Measurements from ENCODE around the gene ITPKC. TPM values are rescaled to one million over a fixed set of nuclear protein-coding genes. Genes with fewer than 3 reads are reported as not detected.

ITPKC gene
- total RNA-seq, 1 donor from 2014 or later = 16.5 TPM

- TF ChIP-seq CTCF (IDR thresholded peaks at IDR 0.05) = no peak
- no peak overlapping the region for H3K4me3 Mint-ChIP-seq (ENCODE audit: unreplicated experiment)
- no peaks in the 10 kb centered on the region for H3K9me3 Mint-ChIP-seq (ENCODE audit: low read depth)
- H3K27ac Mint-ChIP-seq (ENCODE audit: unreplicated experiment) = no peak overlapping the region
- H3K27me3 Mint-ChIP-seq (ENCODE audit: low read depth) = no peaks in the 10 kb centered on the region
- H3K4me1 Mint-ChIP-seq (ENCODE audit: low read depth) = peaks cover 26% of the 10 kb centered on the region
- no peak for DNase-seq (ENCODE audit: low spot score)
- peaks cover 2% of the 10 kb centered on the region for H3K36me3 Mint-ChIP-seq (ENCODE audit: low read depth)
These were observed 27.0 kb downstream of the ITPKC start for GRCh38 chr19:40743926-40744325.

- H3K27ac Mint-ChIP-seq (ENCODE audit: unreplicated experiment) = peak overlapping the region; percentile 96
- no peak for TF ChIP-seq CTCF (IDR thresholded peaks at IDR 0.05)
- H3K27me3 Mint-ChIP-seq (ENCODE audit: low read depth) = no peaks in the 10 kb centered on the region
- H3K4me1 Mint-ChIP-seq (ENCODE audit: low read depth) = peaks cover 33% of the 10 kb centered on the region
- H3K36me3 Mint-ChIP-seq (ENCODE audit: low read depth) = no peaks in the 10 kb centered on the region
- H3K4me3 Mint-ChIP-seq (ENCODE audit: unreplicated experiment) = peak overlapping the region; percentile 42
- H3K9me3 Mint-ChIP-seq (ENCODE audit: low read depth) = no peaks in the 10 kb centered on the region
- no peak for DNase-seq (ENCODE audit: low spot score)
These were observed 27.9 kb downstream of the ITPKC start for GRCh38 chr19:40744554-40745401.

GRCh38 chr19:40745402-40745780 is 28.5 kb downstream of the ITPKC start:
- Mint-ChIP-seq H3K27me3 (ENCODE audit: low read depth) (no peaks in the 10 kb centered on the region), H3K4me1 (ENCODE audit: low read depth) (peaks cover 39% of the 10 kb centered on the region), H3K4me3 (ENCODE audit: unreplicated experiment) (peak overlapping the region; percentile 42), H3K36me3 (ENCODE audit: low read depth) (no peaks in the 10 kb centered on the region), H3K27ac (ENCODE audit: unreplicated experiment) (peak overlapping the region; percentile 96), H3K9me3 (ENCODE audit: low read depth) (no peaks in the 10 kb centered on the region)
- no peak for TF ChIP-seq CTCF (IDR thresholded peaks at IDR 0.05)
- DNase-seq (ENCODE audit: low spot score) = no peak

- Mint-ChIP-seq H3K36me3 (ENCODE audit: low read depth) (peaks cover under 1% of the 10 kb centered on the region), H3K9me3 (ENCODE audit: low read depth) (no peaks in the 10 kb centered on the region), H3K27me3 (ENCODE audit: low read depth) (no peaks in the 10 kb centered on the region), H3K27ac (ENCODE audit: unreplicated experiment) (no peak overlapping the region), H3K4me1 (ENCODE audit: low read depth) (peaks cover 49% of the 10 kb centered on the region), H3K4me3 (ENCODE audit: unreplicated experiment) (no peak overlapping the region)
- no peak for TF ChIP-seq CTCF (IDR thresholded peaks at IDR 0.05)
- DNase-seq (ENCODE audit: low spot score) = no peak
These were observed 30.6 kb downstream of the ITPKC start for GRCh38 chr19:40747536-40747935.

- DNase-seq (ENCODE audit: low spot score) = peak; percentile 99
- Mint-ChIP-seq H3K27me3 (ENCODE audit: low read depth) (no peaks in the 10 kb centered on the region), H3K27ac (ENCODE audit: unreplicated experiment) (peak within 1 kb of the TSS; percentile 99), H3K4me1 (ENCODE audit: low read depth) (peaks cover 55% of the 10 kb centered on the region), H3K9me3 (ENCODE audit: low read depth) (no peaks in the 10 kb centered on the region), H3K36me3 (ENCODE audit: low read depth) (peaks cover 3% of the 10 kb centered on the region), H3K4me3 (ENCODE audit: unreplicated experiment) (peak within 1 kb of the TSS; percentile 94)
- TF ChIP-seq CTCF (IDR thresholded peaks at IDR 0.05) = no peak
These were observed 33.4 kb downstream of the ITPKC start, which contains the start of gene ACTMAP for GRCh38 chr19:40750058-40750873. Gene ACTMAP (minus strand): TSS chr19:40750477. CDS start chr19:40749803, 674 bp downstream.

All from chondrocyte (in vitro differentiated cells).